ENCODE data around the gene NMNAT3. TPM values are rescaled to one million over a fixed set of nuclear protein-coding genes. Genes with fewer than 3 reads are reported as not detected.
"Not testable (repeated sequence)": the region's sequence is repeated elsewhere in the genome, so short reads cannot be mapped to it uniquely, and the experiment has no call there.

The NMNAT3 gene
- total RNA-seq, 1 experiment from 2014 or later = not detected

- DNase-seq (ENCODE audit: low read depth) = no peak
These were observed 41.3 kb downstream of the NMNAT3 start for GRCh38 chr3:139636511-139636910.

- no peak for DNase-seq (ENCODE audit: low read depth)
These were observed 43.6 kb downstream of the NMNAT3 start for GRCh38 chr3:139634111-139634635.

- DNase-seq (ENCODE audit: low read depth) = no peak
These were observed 44.3 kb downstream of the NMNAT3 start for GRCh38 chr3:139633511-139633910.

GRCh38 chr3:139630542-139630941 lies 47.2 kb downstream of the NMNAT3 start:
- DNase-seq (ENCODE audit: low read depth) = no peak

GRCh38 chr3:139629033-139629432 lies 48.7 kb downstream of the NMNAT3 start:
- peak; percentile 40 for DNase-seq (ENCODE audit: low read depth)

- no peak for DNase-seq (ENCODE audit: low read depth)
These were observed 50.0 kb downstream of the NMNAT3 start for GRCh38 chr3:139627759-139628158.

- DNase-seq (ENCODE audit: low read depth) = no peak
These were observed 57.3 kb downstream of the NMNAT3 start for GRCh38 chr3:139620438-139620837.

GRCh38 chr3:139619484-139619883 lies 58.3 kb downstream of the NMNAT3 start:
- no peak for DNase-seq (ENCODE audit: low read depth)

- DNase-seq (ENCODE audit: low read depth) = no peak
These were observed 60.0 kb downstream of the NMNAT3 start for GRCh38 chr3:139617672-139618268.

- DNase-seq (ENCODE audit: low read depth) = no peak
These were observed 66.2 kb downstream of the NMNAT3 start for GRCh38 chr3:139611528-139611927.

- no peak for DNase-seq (ENCODE audit: low read depth)
These were observed 66.9 kb downstream of the NMNAT3 start for GRCh38 chr3:139610886-139611285.

GRCh38 chr3:139608924-139609323 lies 68.8 kb downstream of the NMNAT3 start:
- DNase-seq (ENCODE audit: low read depth) = no peak

- no peak for DNase-seq (ENCODE audit: low read depth)
These were observed 69.7 kb downstream of the NMNAT3 start for GRCh38 chr3:139608108-139608380.

GRCh38 chr3:139607257-139608107 lies 70.3 kb downstream of the NMNAT3 start:
- DNase-seq (ENCODE audit: low read depth) = no peak

GRCh38 chr3:139602003-139602402 lies 75.8 kb downstream of the NMNAT3 start:
- DNase-seq (ENCODE audit: low read depth) = no peak

- DNase-seq (ENCODE audit: low read depth) = no peak
These were observed 76.4 kb downstream of the NMNAT3 start for GRCh38 chr3:139601191-139601961.

GRCh38 chr3:139597947-139598346 lies 79.8 kb downstream of the NMNAT3 start:
- no peak for DNase-seq (ENCODE audit: low read depth)

GRCh38 chr3:139591186-139591585 lies 86.6 kb downstream of the NMNAT3 start:
- not testable (repeated sequence) for DNase-seq (ENCODE audit: low read depth)

GRCh38 chr3:139588450-139588849 lies 89.3 kb downstream of the NMNAT3 start:
- peak; percentile 25 for DNase-seq (ENCODE audit: low read depth)

- no peak for DNase-seq (ENCODE audit: low read depth)
These were observed 90.0 kb downstream of the NMNAT3 start for GRCh38 chr3:139587797-139588196.

GRCh38 chr3:139586420-139587017 lies 91.3 kb downstream of the NMNAT3 start:
- DNase-seq (ENCODE audit: low read depth) = no peak

GRCh38 chr3:139585820-139586219 lies 92.0 kb downstream of the NMNAT3 start:
- no peak for DNase-seq (ENCODE audit: low read depth)

Data from HT1080 (cell line).